Inflammatory macrophage treated with lipopolysaccharide for 1 hour (primary cell): ENCODE measurements around the gene CD276.

Experiments used
- DNase-seq, 2 donors: peaks; one replicate each; pipeline ENCODE4 v3.0.0-alpha.2; 2020 to 2022

CD276 gene

DNA sequence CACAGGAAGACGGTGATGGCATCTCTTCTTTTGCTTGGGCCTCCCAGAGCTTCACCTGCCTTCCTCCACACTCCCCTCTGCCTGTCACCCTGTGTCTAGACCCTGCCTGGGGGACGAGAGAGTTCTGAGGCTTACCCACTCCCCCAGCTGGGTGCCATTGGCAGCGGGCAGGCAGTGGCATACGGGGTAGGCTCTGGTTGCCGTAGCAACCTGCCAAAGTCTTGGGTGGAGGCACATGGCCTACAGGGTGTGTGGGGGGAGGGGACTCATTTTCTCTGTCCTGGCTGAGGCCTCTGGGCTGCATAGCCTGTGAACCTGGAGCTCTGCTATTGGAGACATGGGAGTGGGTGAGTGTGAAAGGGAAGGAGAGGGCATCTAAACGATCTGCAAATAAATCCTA, 64.5 kb downstream of the CD276 start:
- no peak for DNase-seq

DNA sequence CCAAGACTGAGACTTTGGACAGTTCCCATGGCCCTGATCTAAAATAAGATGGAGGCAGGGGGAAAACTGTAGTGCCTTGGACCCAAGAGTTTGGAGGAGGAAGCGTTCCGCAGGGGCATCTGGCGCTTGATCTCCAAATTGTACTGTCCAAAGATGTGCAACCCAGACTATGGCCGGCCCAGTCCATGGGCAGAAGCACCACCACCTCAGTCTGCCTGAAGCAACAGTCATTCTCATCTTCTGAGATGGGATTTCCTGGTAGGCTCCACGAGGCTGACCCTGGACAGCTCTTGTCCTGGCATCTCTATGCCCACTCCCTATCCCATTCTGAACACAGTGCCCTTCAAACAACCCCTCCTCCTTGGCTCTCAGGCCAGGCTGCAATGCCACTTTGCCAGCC, 65.3 kb downstream of the CD276 start:
- DNase-seq: no peak

DNA sequence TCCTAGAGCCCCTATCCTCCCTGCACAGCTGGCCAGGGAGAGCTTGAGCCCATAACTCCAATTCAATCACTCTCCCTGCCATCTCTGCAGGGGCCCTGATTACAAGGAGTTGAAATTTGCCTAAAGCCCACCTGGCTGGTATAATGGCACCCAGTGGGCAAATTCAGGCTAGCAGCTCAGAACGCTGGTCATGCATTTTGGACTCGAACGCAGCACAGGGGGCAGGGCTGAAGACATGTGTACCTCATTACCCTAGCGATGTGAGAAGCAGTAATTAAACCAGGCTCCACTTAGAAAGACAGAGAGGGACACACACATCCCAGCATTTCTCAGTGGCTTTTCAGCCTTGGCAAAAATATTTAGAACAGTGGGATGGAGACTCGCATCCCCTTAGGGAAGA, 65.8 kb downstream of the CD276 start:
- DNase-seq: no peak

DNA sequence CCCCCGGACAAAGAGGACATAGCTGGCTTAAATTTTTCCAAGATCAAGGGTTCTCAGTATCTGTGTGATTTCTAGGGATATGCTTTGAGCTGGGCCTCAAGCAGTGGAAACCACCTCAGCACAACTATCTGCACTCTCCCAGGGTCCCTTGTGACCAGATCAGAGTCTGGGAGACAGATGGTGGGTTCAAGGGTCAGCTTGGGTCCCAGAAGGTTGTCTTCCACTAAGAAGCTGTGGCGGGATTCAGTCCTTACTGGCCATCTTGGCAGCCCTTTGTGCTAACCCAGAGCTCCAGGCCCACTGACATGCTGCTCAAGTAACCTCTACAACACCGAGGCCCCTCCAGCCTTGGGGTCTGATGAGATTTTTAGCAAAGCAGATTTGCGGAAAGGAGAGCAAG, 66.3 kb downstream of the CD276 start:
- no peak for DNase-seq

DNA sequence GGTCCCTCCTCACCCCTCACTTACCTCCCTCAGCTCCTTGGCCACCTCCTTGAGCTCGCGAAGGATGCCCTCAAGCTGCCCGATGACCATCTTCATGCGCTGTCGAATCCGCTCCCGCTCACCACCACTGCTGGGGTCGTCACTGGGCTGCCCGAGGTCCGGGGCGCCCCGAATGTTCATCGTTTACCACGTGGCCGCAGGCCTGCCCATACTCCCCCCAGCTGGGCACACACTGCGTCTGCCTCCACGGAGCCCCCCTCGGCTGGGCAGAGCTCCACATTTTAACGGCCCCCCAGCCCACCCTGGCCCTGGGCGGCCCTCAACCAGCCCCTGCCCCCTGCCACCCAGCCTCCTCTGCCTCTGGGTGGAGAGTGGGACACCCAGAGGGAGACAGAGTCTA, 66.8 kb downstream of the CD276 start:
- no peak for DNase-seq

DNA sequence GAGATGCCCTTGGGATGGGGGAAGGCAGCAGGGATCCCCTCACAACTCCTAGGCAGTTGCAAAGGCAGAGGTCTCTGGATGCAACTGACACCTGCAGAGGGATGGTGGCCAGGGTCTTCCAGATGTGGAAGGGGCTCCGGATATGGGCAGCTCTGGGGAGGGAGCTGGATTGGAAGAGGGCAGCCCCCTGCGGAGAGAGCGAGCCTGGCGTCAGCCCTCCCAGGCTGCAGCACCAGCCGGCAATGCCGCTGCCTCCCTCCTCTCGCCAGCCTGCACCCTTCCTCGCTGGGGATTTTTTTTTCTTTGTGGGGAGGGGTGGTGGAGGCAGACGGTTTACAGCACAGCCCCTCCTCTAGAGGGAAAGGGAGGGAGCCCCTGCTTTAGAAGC, 67.3 kb downstream of the CD276 start:
- no peak for DNase-seq

- DNase-seq: no peak
Observed at GRCh38 chr15:73751899-73752805, 68.0 kb downstream of the CD276 start.

DNA sequence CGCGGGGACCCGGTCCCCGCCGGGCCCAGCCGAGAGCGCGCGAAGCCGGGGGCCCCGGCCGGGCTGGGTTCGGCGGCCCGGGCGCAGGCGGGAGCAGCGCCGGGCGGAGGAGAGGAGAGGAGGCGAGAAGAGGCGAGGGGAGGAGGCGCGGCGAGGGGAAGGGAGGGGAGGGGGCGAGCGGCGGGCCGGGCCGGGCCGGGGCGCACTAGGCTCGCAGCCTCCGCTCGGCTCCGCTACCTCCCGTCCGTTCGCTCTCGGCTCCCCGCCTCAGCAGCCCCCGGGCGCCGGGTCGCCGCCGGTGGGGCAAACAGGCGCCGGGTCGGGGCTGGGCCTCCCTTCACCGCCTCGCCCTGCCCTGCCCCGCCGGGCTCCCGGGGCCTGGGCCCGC, 68.6 kb downstream of the CD276 start:
- no peak for DNase-seq

DNA sequence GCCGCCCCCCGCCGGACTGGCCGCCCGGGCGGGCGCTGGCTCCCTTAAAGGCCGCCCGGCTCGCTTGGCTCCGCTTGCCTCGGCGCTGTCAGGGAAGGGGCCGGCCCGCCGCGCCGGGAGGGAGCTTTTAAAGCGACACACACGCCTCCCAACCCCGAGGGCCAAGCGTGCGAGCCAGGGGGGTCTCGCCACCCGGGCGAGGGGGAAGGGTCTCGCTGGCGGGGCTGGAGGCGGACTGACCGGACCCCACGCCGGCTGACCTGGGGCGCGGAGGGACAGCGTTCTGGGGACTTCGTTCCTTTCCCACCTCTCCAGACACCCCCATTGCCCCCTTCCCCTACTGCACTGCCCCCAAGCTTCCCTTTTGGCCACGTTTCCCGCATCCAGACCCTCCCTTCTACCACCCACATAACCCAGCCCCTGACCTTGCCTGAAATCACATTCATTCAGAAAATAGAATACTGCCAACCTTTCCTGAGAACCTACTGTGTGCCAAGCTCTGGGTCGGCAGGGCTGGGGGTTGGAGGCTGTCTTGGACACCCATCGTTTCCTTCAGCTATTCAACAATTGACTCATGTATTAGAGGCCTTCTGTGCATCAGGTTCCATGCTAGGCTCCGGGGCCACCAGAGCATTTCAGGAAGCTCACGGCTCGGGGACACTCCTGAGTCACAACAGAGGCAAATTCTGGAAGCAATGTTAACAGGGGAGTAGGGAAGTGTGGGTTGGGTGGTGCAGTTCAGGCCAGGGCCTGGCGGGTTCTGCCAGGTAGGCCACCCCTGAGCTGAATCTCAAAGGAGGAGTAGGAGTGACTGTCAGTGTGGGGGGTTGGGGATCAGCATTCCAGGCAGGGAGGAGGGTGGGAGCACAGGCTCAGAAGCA, 69.3 kb downstream of the CD276 start, which contains the start of gene INSYN1:
INSYN1 (minus strand) TSS at position 102 of the 881 bp plus-strand sequence. CDS start 2,221 bp downstream, outside the sequence.
- peak in 1 of 2 donors; percentile 6 for DNase-seq

DNA sequence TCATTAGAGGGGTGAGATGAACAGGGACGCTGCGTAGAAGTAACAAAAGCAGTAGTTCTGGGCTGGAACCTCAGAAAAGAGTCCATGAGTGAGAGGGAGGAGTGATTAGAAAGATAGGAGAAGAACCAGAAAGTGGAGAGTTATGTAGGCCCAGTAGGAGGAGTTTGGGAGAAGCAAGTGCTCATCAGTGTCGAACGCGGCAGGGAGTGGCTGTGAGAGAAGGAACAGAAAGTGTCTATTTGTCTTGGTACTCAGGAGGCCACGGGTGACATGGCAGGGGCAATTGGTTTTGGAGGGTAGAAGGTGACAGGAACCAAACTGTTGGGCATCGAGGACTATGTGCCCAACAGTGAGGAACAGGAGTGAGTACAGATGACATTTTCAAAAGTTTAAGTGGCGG, 70.3 kb downstream of the CD276 start:
- DNase-seq: peak; percentile 3 to 8

- no peak for DNase-seq
Observed at GRCh38 chr15:73755481-73755880, 71.3 kb downstream of the CD276 start.

DNA sequence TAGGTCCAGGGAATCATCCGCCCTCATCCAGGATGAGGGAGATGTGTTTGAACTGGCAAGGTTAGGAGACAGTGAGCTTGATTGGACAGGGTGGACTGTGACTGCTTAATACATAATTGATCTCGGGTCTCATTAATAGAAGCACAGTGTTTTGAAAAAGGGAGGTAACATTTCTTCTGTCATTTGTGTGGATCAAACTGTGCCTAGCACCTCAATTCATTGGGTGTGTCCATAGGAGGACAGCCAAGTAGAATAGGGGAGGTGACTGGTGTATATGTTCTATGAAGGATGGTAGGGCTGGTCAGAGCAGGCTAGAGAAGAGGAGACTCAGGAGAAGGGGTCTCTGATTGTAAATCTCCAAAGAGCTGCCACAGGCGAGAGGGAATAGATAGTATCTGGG, 71.8 kb downstream of the CD276 start:
- no peak for DNase-seq

DNA sequence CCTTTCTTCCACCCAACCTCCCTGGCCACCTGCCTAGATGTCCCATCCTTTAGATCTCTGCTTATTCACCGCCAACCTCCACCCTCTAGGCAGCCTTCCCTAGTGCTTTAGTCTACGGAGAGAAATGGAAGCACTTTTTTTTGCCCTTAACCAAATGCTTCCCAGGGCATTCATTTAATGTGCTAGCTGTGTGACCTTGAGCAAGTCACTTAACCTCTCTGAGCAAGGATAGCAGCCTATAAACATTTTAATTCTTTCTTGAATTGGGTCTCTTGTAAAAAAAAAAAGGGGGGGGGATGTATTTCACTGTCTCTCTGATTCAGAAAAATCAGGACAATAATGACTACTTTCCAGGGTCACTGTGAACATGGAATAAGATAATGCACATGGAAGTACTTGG, 72.2 kb downstream of the CD276 start:
- no peak for DNase-seq

DNA sequence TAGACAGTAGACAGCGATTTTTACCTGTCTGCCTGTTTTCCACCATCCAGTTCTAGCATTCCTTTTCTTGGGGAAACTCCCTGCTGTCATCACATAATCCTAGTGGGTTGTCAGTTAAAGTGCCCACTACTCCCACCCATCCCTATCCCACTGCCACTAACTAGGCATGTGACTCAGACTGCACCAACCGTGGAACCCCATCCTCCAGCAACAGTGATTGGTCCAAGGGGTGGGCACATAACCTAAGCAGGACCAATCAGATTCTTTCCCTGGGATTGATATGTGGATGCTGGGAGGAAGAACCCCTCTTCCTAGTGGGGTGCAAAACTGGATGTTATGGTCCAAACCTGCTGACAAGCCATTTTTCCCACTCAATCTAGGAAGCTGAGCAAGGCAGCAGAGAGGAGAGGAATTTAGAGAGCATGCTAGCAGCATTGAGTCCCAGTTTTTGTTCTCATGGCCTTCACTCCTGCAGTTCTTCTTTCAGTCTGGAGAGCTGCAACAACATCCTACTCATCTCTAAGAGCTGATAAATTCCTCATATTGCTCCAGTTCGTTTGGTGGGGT, 72.8 kb downstream of the CD276 start:
- no peak for DNase-seq

GRCh38 chr15:73757571-73757970, 73.4 kb downstream of the CD276 start:
- DNase-seq: no peak

DNA sequence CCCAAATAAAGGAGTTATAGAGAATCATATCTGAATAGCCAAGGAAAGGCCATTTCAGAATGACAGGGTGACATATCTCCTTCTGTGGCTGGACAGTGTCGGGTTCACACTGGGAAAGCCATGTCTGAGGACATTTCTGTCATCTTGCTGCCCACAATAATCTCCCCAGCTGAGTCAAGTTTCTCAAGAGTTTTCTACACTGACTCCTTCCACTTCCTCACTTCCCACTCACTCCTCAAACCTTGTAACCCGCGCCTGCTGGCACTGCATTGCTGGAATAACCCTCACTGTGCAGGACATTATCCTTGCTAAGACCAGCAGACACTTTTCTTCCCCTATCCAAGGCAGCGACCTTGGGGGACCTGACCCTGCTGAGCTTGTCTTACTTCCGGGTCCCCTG, 74.3 kb downstream of the CD276 start:
- DNase-seq: peak; percentile 71 to 92

- no peak for DNase-seq
Observed at GRCh38 chr15:73760330-73761329, 76.4 kb downstream of the CD276 start.

DNA sequence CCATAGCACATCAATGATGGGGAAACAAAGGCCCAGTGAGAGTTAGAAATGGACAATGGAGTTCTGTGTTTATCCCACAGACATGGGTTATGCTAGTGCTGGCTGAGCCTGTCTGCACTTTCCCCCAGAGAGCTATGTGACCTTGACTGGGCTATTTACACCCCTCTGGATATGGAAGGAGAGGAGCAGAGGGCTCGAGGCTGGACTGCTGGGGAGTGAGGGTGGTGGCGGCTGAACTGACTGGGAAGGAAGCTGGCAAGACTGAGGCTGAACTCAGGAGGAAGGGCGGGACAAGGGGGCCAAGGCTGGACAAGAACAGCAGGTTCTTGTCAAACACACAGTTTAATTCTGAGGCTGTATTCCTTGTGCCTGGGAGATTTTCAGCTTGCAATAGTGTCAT, 79.7 kb downstream of the CD276 start:
- DNase-seq: no peak
